ENCODE data around the gene DNAH10. TPM values are rescaled to one million over a fixed set of nuclear protein-coding genes. Genes with fewer than 3 reads are reported as not detected.

DNAH10 gene
- polyA plus RNA-seq (ENCODE audit: insufficient read length) = 7.5 TPM
- long read RNA-seq, donor 1, partial matches to known transcripts = 11 of 41 reads
- long read RNA-seq, donor 1, other reads (novel, unspliced or antisense) = 29 of 41 reads
- long read RNA-seq, donor 2, partial matches to known transcripts = 5 of 32 reads
- long read RNA-seq, donor 2, other reads (novel, unspliced or antisense) = 27 of 32 reads
- long read RNA-seq, donor 3 = 0 reads
- long read RNA-seq, donor 4 = 0 reads
- long read RNA-seq, donor 5, partial matches to known transcripts = 8 of 8 reads
- long read RNA-seq, donor 5, other reads (novel, unspliced or antisense) = 0 of 8 reads
- long read RNA-seq, donor 6 = 0 reads
- long read RNA-seq, donor 7 = 0 reads
- long read RNA-seq, donor 8, partial matches to known transcripts = 0 of 11 reads
- long read RNA-seq, donor 8, other reads (novel, unspliced or antisense) = 11 of 11 reads

GRCh38 chr12:123761841-123762714 is at the start of gene DNAH10:
Gene DNAH10, plus strand, starts transcription at chr12:123762301. Its CDS starts 36 bp downstream, at chr12:123762337.
- peak; percentile 53 for DNase-seq

GRCh38 chr12:123712780-123713319 is 49.3 kb upstream of the DNAH10 start:
- DNase-seq = no peak

- no peak for DNase-seq
These were observed 48.7 kb upstream of the DNAH10 start for GRCh38 chr12:123713398-123713797.

GRCh38 chr12:123713823-123714585 is 48.1 kb upstream of the DNAH10 start:
- no peak for DNase-seq

GRCh38 chr12:123715195-123715594 is 46.9 kb upstream of the DNAH10 start:
- DNase-seq = no peak

GRCh38 chr12:123717350-123717749 is 44.8 kb upstream of the DNAH10 start:
- no peak for DNase-seq

- DNase-seq = no peak
These were observed 41.8 kb upstream of the DNAH10 start for GRCh38 chr12:123720141-123720814.

GRCh38 chr12:123721245-123721644 is 40.9 kb upstream of the DNAH10 start:
- no peak for DNase-seq

GRCh38 chr12:123723011-123723410 is 39.1 kb upstream of the DNAH10 start:
- DNase-seq = no peak

- DNase-seq = no peak
These were observed 38.3 kb upstream of the DNAH10 start for GRCh38 chr12:123723765-123724164.

GRCh38 chr12:123726244-123726643 is 35.9 kb upstream of the DNAH10 start:
- no peak for DNase-seq

- DNase-seq = no peak
These were observed 35.1 kb upstream of the DNAH10 start for GRCh38 chr12:123726962-123727361.

- DNase-seq = no peak
These were observed 34.2 kb upstream of the DNAH10 start for GRCh38 chr12:123727878-123728277.

GRCh38 chr12:123731596-123731995 is 30.5 kb upstream of the DNAH10 start:
- DNase-seq = no peak

GRCh38 chr12:123732251-123732650 is 29.9 kb upstream of the DNAH10 start:
- DNase-seq = no peak

- no peak for DNase-seq
These were observed 28.9 kb upstream of the DNAH10 start for GRCh38 chr12:123733229-123733628.

GRCh38 chr12:123734268-123734667 is 27.8 kb upstream of the DNAH10 start:
- DNase-seq = no peak

GRCh38 chr12:123741937-123742572 is 20.0 kb upstream of the DNAH10 start:
- DNase-seq = no peak

GRCh38 chr12:123743002-123743401 is 19.1 kb upstream of the DNAH10 start:
- DNase-seq = no peak

- DNase-seq = no peak
These were observed 17.3 kb upstream of the DNAH10 start for GRCh38 chr12:123744836-123745235.

- DNase-seq = no peak
These were observed 14.8 kb upstream of the DNAH10 start for GRCh38 chr12:123747309-123747708.
